Mesenchymal stem cell (in vitro differentiated cells and primary cell): Measurements from ENCODE around the gene SORT1.
"Not testable (repeated sequence)": the region's sequence is repeated elsewhere in the genome, so short reads cannot be mapped to it uniquely, and the experiment has no call there.

Source experiments
- DNase-seq: peaks from one replicate; pipeline ENCODE4 v3.0.0-alpha.2; 2013
- H2AFZ ChIP-seq: one replicate; pipeline ENCODE4 v1.6.1; 2013; ENCODE audit warnings: low read depth, mild to moderate bottlenecking, control low read depth, inconsistent platforms, low read length, moderate library complexity
- H2AK5ac ChIP-seq: 2 replicates; pipeline ENCODE4 v1.6.1; 2013; ENCODE audit warnings: low read length, moderate library complexity, mild to moderate bottlenecking, inconsistent platforms; ENCODE audit not compliant: severe bottlenecking
- H2BK120ac ChIP-seq: one replicate; pipeline ENCODE4 v1.6.1; 2013; ENCODE audit warnings: low read depth, mild to moderate bottlenecking, inconsistent platforms, low read length, moderate library complexity
- H2BK12ac ChIP-seq, 2 experiments: one replicate each; pipeline ENCODE4 v1.6.1; 2013; ENCODE audit warnings: inconsistent platforms in 2 of 2, low read length in 2 of 2, mild to moderate bottlenecking in 2 of 2, moderate library complexity in 2 of 2, control low read depth in 1 of 2
- H2BK15ac ChIP-seq: one replicate; pipeline ENCODE4 v1.6.1; 2013; ENCODE audit warnings: mild to moderate bottlenecking, low read depth, inconsistent platforms; ENCODE audit not compliant: poor library complexity, severe bottlenecking
- H2BK5ac ChIP-seq: 2 replicates; pipeline ENCODE4 v1.6.1; 2013; ENCODE audit warnings: low read depth, mild to moderate bottlenecking, low read length, control low read depth, inconsistent platforms; ENCODE audit not compliant: poor library complexity, severe bottlenecking
- H3K14ac ChIP-seq, 2 experiments: one replicate each; pipeline ENCODE4 v1.6.1; 2013; ENCODE audit warnings: inconsistent platforms in 2 of 2, low read length in 2 of 2, control low read depth in 1 of 2, mild to moderate bottlenecking in 1 of 2, moderate library complexity in 1 of 2
- H3K18ac ChIP-seq, 2 experiments: one replicate each; pipeline ENCODE4 v1.6.1; 2013; ENCODE audit warnings: inconsistent platforms in 2 of 2, low read length in 2 of 2, control low read depth in 1 of 2, low read depth in 1 of 2, mild to moderate bottlenecking in 1 of 2
- H3K23ac ChIP-seq, 2 experiments: one replicate each; pipeline ENCODE4 v1.6.1; 2013; ENCODE audit warnings: inconsistent platforms in 2 of 2, low read length in 2 of 2, mild to moderate bottlenecking in 2 of 2, moderate library complexity in 2 of 2, control low read depth in 1 of 2
- H3K27ac ChIP-seq: 2 replicates; pipeline ENCODE4 v1.5.1; 2013; ENCODE audit warnings: mild to moderate bottlenecking, moderate library complexity, low read length, control low read depth, inconsistent platforms; ENCODE audit not compliant: poor library complexity, severe bottlenecking
- H3K27me3 ChIP-seq, 2 experiments: 2 replicates each; pipeline versions ENCODE4 v1.6.1 to v1.7.0; 2013; ENCODE audit warnings: low read length in 2 of 2, mild to moderate bottlenecking in 2 of 2, moderate library complexity in 2 of 2, control low read depth in 1 of 2, inconsistent platforms in 1 of 2; ENCODE audit not compliant: control insufficient read depth in 1 of 2, insufficient read depth in 1 of 2
- H3K36me3 ChIP-seq, 2 experiments: 2 replicates each; pipeline versions ENCODE4 v1.6.1 to v1.7.0; 2013; ENCODE audit warnings: low read length in 2 of 2, control low read depth in 1 of 2, inconsistent platforms in 1 of 2, low read depth in 1 of 2, mild to moderate bottlenecking in 1 of 2; ENCODE audit not compliant: insufficient read depth in 2 of 2, control insufficient read depth in 1 of 2
- H3K4ac ChIP-seq, 2 experiments: one replicate each; pipeline ENCODE4 v1.6.1; 2013; ENCODE audit warnings: inconsistent platforms in 2 of 2, low read length in 2 of 2, mild to moderate bottlenecking in 2 of 2, moderate library complexity in 2 of 2, control low read depth in 1 of 2, low read depth in 1 of 2
- H3K4me1 ChIP-seq: 2 replicates; pipeline ENCODE4 v1.6.1; 2013; ENCODE audit warnings: low read depth, low read length, control low read depth; ENCODE audit not compliant: control insufficient read depth, insufficient read depth
- H3K4me2 ChIP-seq: 2 replicates; pipeline ENCODE4 v1.6.1; 2013; ENCODE audit warnings: low read length, mild to moderate bottlenecking, inconsistent platforms; ENCODE audit not compliant: poor library complexity, severe bottlenecking
- H3K4me3 ChIP-seq, 2 experiments: 2 replicates each; pipeline versions ENCODE4 v1.5.1 to v1.7.0; 2013; ENCODE audit warnings: low read length in 2 of 2, mild to moderate bottlenecking in 2 of 2, control low read depth in 1 of 2, low read depth in 1 of 2; ENCODE audit not compliant: insufficient read depth in 1 of 2
- H3K79me1 ChIP-seq: replicated peaks from 2 replicates; pipeline ENCODE4 v1.6.1; 2013; ENCODE audit warnings: mild to moderate bottlenecking, control low read depth, low read length, inconsistent platforms; ENCODE audit not compliant: poor library complexity, severe bottlenecking
- H3K9ac ChIP-seq: 2 replicates; pipeline ENCODE4 v1.7.0; 2013; ENCODE audit warnings: mild to moderate bottlenecking, low read length, moderate library complexity
- H3K9me3 ChIP-seq: 2 replicates; pipeline ENCODE4 v1.7.0; 2013; ENCODE audit warnings: mild to moderate bottlenecking, low read length; ENCODE audit not compliant: control insufficient read depth
- H4K8ac ChIP-seq: one replicate; pipeline ENCODE4 v1.6.1; 2013; ENCODE audit warnings: inconsistent platforms, mild to moderate bottlenecking, low read length, moderate library complexity
- H4K91ac ChIP-seq: one replicate; pipeline ENCODE4 v1.6.1; 2013; ENCODE audit warnings: mild to moderate bottlenecking, low read length, inconsistent platforms
- WGBS: methylation state at CpG from one replicate; pipeline ENCODE4 v1.1.7; 2013; ENCODE audit warnings: mixed read lengths; 5-methylcytosine and 5-hydroxymethylcytosine counted together

SORT1 gene

DNA sequence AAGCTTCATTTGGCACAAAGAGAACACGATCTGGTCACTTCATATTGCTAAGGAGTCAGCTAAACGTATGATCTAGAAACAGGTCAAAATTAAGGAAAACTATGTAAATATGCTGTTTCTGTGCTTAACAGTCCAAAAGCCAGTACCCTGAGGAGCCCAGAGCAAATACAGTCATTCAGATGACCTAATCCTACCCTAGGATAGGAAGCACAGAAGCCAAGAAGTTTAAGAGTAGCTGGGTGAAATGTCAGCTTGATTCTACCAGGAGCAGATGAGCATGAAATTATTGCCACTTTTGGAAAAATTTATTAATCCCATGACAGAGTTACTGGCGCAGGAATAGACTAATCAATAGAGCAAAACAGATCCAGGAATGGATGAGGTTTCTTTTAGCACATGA is 18.3 kb downstream of the SORT1 start:
- Histone ChIP-seq H2BK5ac (no peak overlapping the region), H2BK120ac (no peak overlapping the region), H4K91ac (no peak overlapping the region), H3K4ac (no peak overlapping the region), H3K27ac (no peak overlapping the region), H4K8ac (no peak overlapping the region), H2BK12ac (no peak overlapping the region), H3K14ac (no peak overlapping the region), H3K79me1 (peaks cover 10% of the 10 kb centered on the region), H3K23ac (no peak overlapping the region), H3K18ac (peak overlapping the region in 1 of 2 experiments; percentile 54), H3K4me1 (peaks cover 2% of the 10 kb centered on the region), H2AK5ac (no peak overlapping the region), H3K9ac (peak overlapping the region; percentile 65), H2BK15ac (no peak overlapping the region), H3K4me2 (no peak overlapping the region), H3K9me3 (peaks cover under 1% of the 10 kb centered on the region), H3K27me3 (no peaks in the 10 kb centered on the region), H2AFZ (no peak overlapping the region), H3K36me3 (no peaks in the 10 kb centered on the region), H3K4me3 (no peak overlapping the region)
- 95% methylated on average over 2 of the region's 3 CpGs for WGBS
- DNase-seq = no peak

- H3K4ac ChIP-seq = no peak overlapping the region
- no peak overlapping the region for H2BK12ac ChIP-seq
- H3K36me3 ChIP-seq = no peaks in the 10 kb centered on the region
- H2AK5ac ChIP-seq = no peak overlapping the region
- H3K4me3 ChIP-seq = no peak overlapping the region
- peaks cover 12% of the 10 kb centered on the region for H3K79me1 ChIP-seq
- no peak overlapping the region for H2BK120ac ChIP-seq
- H4K8ac ChIP-seq = no peak overlapping the region
- H3K14ac ChIP-seq = no peak overlapping the region
- DNase-seq = no peak
- no peak overlapping the region for H4K91ac ChIP-seq
- WGBS = 100% methylated on average over 3 of the region's 4 CpGs
- H3K9ac ChIP-seq = no peak overlapping the region
- no peak overlapping the region for H3K27ac ChIP-seq
- H3K4me1 ChIP-seq = peaks cover 2% of the 10 kb centered on the region
- no peak overlapping the region for H3K23ac ChIP-seq
- H2AFZ ChIP-seq = no peak overlapping the region
- no peak overlapping the region for H3K18ac ChIP-seq
- H2BK15ac ChIP-seq = no peak overlapping the region
- no peaks in the 10 kb centered on the region for H3K9me3 ChIP-seq
- H2BK5ac ChIP-seq = no peak overlapping the region
- H3K27me3 ChIP-seq = no peaks in the 10 kb centered on the region
- no peak overlapping the region for H3K4me2 ChIP-seq
Observed at GRCh38 chr1:109377698-109378097, 20.0 kb downstream of the SORT1 start.

DNA sequence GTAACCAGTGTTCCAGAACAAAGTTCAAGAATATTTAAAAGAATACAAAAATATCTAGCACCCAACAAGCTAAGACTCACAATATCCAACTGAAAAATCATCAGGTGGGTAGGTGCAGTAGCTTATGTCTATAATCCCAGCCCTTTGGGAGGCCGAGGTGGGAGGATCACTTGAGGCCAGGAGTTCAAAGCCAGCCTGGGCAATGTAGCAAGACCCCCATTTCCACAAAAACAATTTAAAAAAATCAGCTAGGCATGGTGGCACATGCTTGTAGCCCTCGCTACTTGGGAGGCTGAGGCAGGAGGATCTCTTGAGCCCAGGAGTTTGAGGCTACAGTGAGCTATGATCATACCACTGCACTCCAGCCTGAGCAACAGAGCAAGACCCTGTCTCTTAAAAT is 24.0 kb downstream of the SORT1 start:
- not testable (repeated sequence) for H3K27ac ChIP-seq, H3K18ac ChIP-seq, H3K27me3 ChIP-seq, H2BK120ac ChIP-seq, H3K23ac ChIP-seq, H3K9ac ChIP-seq, H4K8ac ChIP-seq, H3K79me1 ChIP-seq, H2BK5ac ChIP-seq, H3K4me3 ChIP-seq, H2BK15ac ChIP-seq, H4K91ac ChIP-seq, H3K36me3 ChIP-seq, H3K4me2 ChIP-seq, H2AFZ ChIP-seq, DNase-seq, H2BK12ac ChIP-seq, H3K4me1 ChIP-seq, H3K9me3 ChIP-seq, H3K14ac ChIP-seq
- Histone ChIP-seq H3K4ac (peak overlapping the region in 1 of 2 experiments; percentile 26), H2AK5ac (peak overlapping the region; percentile 50)
- 94% methylated on average over 2 of the region's 2 CpGs for whole genome bisulfite sequencing

GRCh38 chr1:109373126-109373525 is 24.6 kb downstream of the SORT1 start:
- H2AFZ ChIP-seq = no peak overlapping the region
- no peak overlapping the region for H3K4me2 ChIP-seq
- peaks cover 8% of the 10 kb centered on the region for H3K79me1 ChIP-seq
- H3K23ac ChIP-seq = no peak overlapping the region
- H3K9me3 ChIP-seq = no peaks in the 10 kb centered on the region
- peak overlapping the region; percentile 90 for H2BK15ac ChIP-seq
- H2AK5ac ChIP-seq = peak overlapping the region; percentile 50
- no peak overlapping the region for H3K14ac ChIP-seq
- H2BK120ac ChIP-seq = peak overlapping the region; percentile 56
- H3K18ac ChIP-seq = peak overlapping the region in 1 of 2 experiments; percentile 43
- 88% methylated on average over 4 of the region's 5 CpGs for WGBS
- H3K36me3 ChIP-seq = no peaks in the 10 kb centered on the region
- no peak overlapping the region for H3K27ac ChIP-seq
- H3K27me3 ChIP-seq = no peaks in the 10 kb centered on the region
- no peak overlapping the region for H3K4me3 ChIP-seq
- H4K8ac ChIP-seq = peak overlapping the region; percentile 49
- peaks cover 7% of the 10 kb centered on the region for H3K4me1 ChIP-seq
- DNase-seq = no peak
- H2BK5ac ChIP-seq = no peak overlapping the region
- H3K9ac ChIP-seq = no peak overlapping the region
- no peak overlapping the region for H3K4ac ChIP-seq
- H2BK12ac ChIP-seq = no peak overlapping the region
- peak overlapping the region; percentile 39 for H4K91ac ChIP-seq
